ENCODE results near the gene ENPP6.

DNA sequence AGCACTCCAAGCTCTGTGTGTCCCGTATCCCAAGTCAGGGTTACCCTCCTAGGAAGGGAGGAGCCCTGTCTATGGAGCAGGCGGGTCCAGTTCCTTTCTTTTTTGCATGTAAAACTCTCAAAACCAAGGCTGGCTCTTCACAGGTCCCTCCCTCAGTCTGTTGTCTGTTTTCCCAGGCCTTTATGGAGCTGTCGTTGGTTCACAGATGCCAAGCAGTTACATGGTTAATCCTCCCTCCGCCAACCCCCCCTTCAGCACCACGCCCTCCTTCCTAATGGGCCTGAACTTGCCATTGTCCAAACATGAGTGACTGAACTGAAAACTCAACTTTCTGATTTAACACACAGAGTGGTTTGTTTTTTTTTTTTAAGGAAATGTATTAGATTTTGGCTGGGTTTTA lies 164.2 kb downstream of the ENPP6 start:
- TF ChIP-seq, protein P1, sequence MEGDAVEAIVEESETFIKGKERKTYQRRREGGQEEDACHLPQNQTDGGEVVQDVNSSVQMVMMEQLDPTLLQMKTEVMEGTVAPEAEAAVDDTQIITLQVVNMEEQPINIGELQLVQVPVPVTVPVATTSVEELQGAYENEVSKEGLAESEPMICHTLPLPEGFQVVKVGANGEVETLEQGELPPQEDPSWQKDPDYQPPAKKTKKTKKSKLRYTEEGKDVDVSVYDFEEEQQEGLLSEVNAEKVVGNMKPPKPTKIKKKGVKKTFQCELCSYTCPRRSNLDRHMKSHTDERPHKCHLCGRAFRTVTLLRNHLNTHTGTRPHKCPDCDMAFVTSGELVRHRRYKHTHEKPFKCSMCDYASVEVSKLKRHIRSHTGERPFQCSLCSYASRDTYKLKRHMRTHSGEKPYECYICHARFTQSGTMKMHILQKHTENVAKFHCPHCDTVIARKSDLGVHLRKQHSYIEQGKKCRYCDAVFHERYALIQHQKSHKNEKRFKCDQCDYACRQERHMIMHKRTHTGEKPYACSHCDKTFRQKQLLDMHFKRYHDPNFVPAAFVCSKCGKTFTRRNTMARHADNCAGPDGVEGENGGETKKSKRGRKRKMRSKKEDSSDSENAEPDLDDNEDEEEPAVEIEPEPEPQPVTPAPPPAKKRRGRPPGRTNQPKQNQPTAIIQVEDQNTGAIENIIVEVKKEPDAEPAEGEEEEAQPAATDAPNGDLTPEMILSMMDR (conservative IDR thresholded peaks at IDR 0.05; ENCODE audit: low read depth, low read length): no peak
- TF ChIP-seq EZH2 (IDR thresholded peaks at IDR 0.05; ENCODE audit: borderline replicate concordance, low read depth, low read length, poor library complexity, severe bottlenecking): no peak
